Heart left ventricle (tissue), 13 donors: Measurements from ENCODE around the gene NUDT8.

Experiments
- CTCF ChIP-seq, 12 donors: fragments of 200-600 bp; sonication (generic) in 4 of 12; IDR thresholded peaks; one replicate each; pipeline versions ENCODE4 v1.5.0 to v1.8.0; 2018 to 2022; ENCODE audit warnings: antibody characterized with exemption in 12 of 12, mild to moderate bottlenecking in 5 of 12
- POLR2A ChIP-seq, 2 donors: fragments of 450-650 bp; IDR thresholded peaks; one replicate each; pipeline ENCODE4 v1.6.1; 2017; ENCODE audit warnings: antibody characterized with exemption in 2 of 2, mild to moderate bottlenecking in 2 of 2, moderate library complexity in 2 of 2
- donor health status: ischemic (EF 13 %, LVEDD 7.1; RV severe dilation, severe dysfunction).
- donor health status: DM: no; HTN: yes; CAD: no.
- donor health status: DM: no; HTN: no; CAD: no.
- donor health status: ischemic (EF 25% LVEDD 6.9; RV normal size, moderate dysfunction).
- donor health status: ischemic (EF 25% LVEDD 5.7; RV mildly dilated, moderate dysfunction).
- donor health status: ischemic (EF 35%, LVEDD 5.7; RV mildly dilated, moderate dysfunction).
- donor health status: nonischemic (EF 11% LVEDD 7.7; RV severe dilation, severe dysfunction).
- donor health status: DM: yes; HTN: yes; CAD: no.
- donor health status: PGD.
- donor health status: ischemic (EF 29% LVEDD 5.4; RV normal size, mild dysfunction).
- donor health status: nonischemic (EF 23%, LVEDD 6.1; RV moderate dilation, normal function).

- no peak for TF ChIP-seq CTCF (IDR thresholded peaks at IDR 0.05)
- TF ChIP-seq POLR2A (IDR thresholded peaks at IDR 0.05): no peak
Observed at GRCh38 chr11:67599149-67599548, 30.6 kb downstream of the NUDT8 start.
